Breast epithelium (tissue), 3 donors: ENCODE results near the gene UBA5.

Source experiments
- POLR2A ChIP-seq: fragments of 450-650 bp; IDR thresholded peaks from one replicate; pipeline ENCODE4 v1.6.1; 2016; ENCODE audit warnings: antibody characterized with exemption, mild to moderate bottlenecking, moderate library complexity
- TF ChIP-seq, protein P1 (sequence below), 3 donors: fragments of 450-650 bp; IDR thresholded peaks; one replicate each; pipeline ENCODE4 v1.5.1; 2016 to 2017; ENCODE audit warnings: antibody characterized with exemption in 3 of 3, mild to moderate bottlenecking in 3 of 3, moderate library complexity in 3 of 3

GRCh38 chr3:132641837-132642538 lies 18.1 kb upstream of the UBA5 start:
- TF ChIP-seq, protein P1, sequence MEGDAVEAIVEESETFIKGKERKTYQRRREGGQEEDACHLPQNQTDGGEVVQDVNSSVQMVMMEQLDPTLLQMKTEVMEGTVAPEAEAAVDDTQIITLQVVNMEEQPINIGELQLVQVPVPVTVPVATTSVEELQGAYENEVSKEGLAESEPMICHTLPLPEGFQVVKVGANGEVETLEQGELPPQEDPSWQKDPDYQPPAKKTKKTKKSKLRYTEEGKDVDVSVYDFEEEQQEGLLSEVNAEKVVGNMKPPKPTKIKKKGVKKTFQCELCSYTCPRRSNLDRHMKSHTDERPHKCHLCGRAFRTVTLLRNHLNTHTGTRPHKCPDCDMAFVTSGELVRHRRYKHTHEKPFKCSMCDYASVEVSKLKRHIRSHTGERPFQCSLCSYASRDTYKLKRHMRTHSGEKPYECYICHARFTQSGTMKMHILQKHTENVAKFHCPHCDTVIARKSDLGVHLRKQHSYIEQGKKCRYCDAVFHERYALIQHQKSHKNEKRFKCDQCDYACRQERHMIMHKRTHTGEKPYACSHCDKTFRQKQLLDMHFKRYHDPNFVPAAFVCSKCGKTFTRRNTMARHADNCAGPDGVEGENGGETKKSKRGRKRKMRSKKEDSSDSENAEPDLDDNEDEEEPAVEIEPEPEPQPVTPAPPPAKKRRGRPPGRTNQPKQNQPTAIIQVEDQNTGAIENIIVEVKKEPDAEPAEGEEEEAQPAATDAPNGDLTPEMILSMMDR (IDR thresholded peaks at IDR 0.05) = peak in 2 of 3 donors; percentile 64 to 71
- TF ChIP-seq POLR2A = no peak
